ENCODE results near the gene GPATCH2L.

DNA sequence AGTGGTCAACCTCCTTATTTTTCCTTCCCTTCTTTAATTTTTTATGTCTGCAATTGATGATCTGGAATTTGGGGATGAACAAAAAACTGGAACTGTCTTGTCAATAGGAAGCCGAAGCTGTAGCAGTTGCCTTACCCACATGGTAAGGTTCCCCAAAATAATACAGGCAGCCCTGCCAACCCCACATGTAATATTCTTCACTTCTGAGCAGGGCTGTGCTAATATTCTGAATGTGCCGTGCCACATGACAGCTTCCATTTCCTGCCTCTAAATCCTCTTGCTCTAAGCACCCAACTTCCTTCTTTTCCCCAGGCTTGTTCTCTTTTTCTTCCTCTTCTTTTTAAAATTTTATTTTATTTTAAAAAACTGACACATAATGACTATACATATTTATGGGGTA lies 39.6 kb downstream of the GPATCH2L start:
- TF ChIP-seq CTCF (IDR thresholded peaks at IDR 0.05) (no peak), POLR2A (IDR thresholded peaks at IDR 0.05) (no peak)
